ENCODE measurements around the gene GNB3. TPM values are rescaled to one million over a fixed set of nuclear protein-coding genes. Genes with fewer than 3 reads are reported as not detected.

Gene GNB3
- total RNA-seq, 2 experiments from 2014 or later = 0.66 to 0.76 TPM

DNA sequence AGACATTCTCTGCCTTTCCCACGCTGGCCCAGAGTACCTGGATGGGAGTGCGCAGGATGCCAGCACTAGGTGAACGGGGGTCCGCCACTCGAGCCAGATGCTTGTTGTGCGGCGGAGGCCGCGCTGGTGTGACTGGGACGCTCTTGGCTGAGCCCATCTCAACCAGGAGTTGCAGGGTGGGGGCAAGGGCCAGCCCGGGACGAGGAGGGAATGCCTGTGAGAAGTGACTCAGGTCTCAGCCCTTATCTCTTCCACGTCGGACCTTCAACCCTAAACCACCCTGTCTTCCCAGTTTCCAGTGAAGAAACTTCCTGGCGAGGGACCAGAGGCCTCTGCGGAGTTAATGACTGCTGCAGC, 10.0 kb downstream of the GNB3 start:
- ChIA-PET POLR2A (interaction anchor here (0.9 to 4.2 kb wide), 8 partner anchors 10 to 317 kb away, joined by 3 to 65 read pairs (median 19); partner anchors contain the start of genes C12orf57, CD4, GAPDH and RNU7-1), CTCF (interaction anchor here (0.5 to 4.0 kb wide), 23 partner anchors 10 to 312 kb away, joined by 3 to 51 read pairs (median 4); partner anchors contain the start of genes COPS7A, SPSB2, TPI1 and ZNF384)
- Mint-ChIP-seq H3K4me3 (peak overlapping the region; percentile 93), H3K27ac (peak overlapping the region; percentile 99), H3K27me3 (no peaks in the 10 kb centered on the region), H3K9me3 (ENCODE audit: low read depth) (no peaks in the 10 kb centered on the region), H3K4me1 (peaks cover 21% of the 10 kb centered on the region), H3K36me3 (ENCODE audit: low read depth) (peaks cover 50% of the 10 kb centered on the region)
- ATAC-seq (no peak), DNase-seq (no peak)
- intact Hi-C loops (cut with DNase I, micrococcal nuclease) = loop anchor here (1.0 to 5.0 kb wide), 3 partner anchors 23 to 293 kb away; partner anchors contain the start of genes IFFO1 (in 1 of the 2) and SPSB2 (in 1 of the 2)

DNA sequence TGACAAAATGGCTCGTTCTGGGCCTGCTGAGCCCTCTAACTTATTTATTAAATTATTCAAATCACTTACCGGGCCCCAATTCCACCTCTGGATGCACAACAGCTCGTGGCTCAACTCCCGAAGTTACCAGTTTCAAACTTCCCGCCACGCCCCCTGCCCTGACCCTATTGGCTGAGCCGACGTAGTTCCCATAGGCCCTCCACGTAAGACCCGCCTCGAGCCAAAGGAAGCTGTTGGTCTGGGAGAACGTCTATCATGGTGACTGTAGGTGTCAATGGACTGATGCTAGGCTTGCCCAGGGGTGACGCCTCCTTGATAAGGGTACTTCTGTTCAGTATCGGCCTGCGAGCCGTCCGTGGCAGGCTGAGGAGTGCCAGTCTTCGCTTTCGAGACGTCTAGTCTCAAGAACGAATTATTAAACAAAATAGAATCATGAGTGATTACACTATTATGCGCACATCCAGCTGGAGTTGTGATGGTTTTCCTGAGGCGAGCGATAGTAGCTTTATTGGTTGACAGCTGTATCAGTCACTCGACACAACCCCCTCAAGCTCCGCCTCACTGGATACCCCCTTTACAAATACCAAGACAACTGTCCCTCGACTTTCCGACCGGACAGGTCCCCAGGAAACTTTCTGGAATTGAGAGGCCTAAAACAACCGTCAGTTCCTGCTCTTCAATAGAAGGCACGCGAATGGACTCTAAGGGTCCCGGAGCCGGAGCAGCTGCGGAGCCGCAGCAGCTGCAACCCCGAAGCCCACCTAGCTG, 10.6 kb downstream of the GNB3 start, which contains the start of gene CDCA3:
CDCA3 (minus strand) TSS at position 134 of the 768 bp plus-strand sequence. CDS start 334 bp downstream, outside the sequence.
- Mint-ChIP-seq H3K27me3 (no peaks in the 10 kb centered on the region), H3K4me1 (peaks cover 21% of the 10 kb centered on the region), H3K27ac (peak within 1 kb of the TSS; percentile 99), H3K36me3 (ENCODE audit: low read depth) (peaks cover 50% of the 10 kb centered on the region), H3K9me3 (ENCODE audit: low read depth) (no peaks in the 10 kb centered on the region), H3K4me3 (peak within 1 kb of the TSS; percentile 93)
- intact Hi-C loops (cut with DNase I, micrococcal nuclease) = loop anchor here (1.0 to 5.0 kb wide), 3 partner anchors 22 to 294 kb away; partner anchors contain the start of genes IFFO1 (in 1 of the 2) and SPSB2 (in 1 of the 2)
- ChIA-PET CTCF (interaction anchor here (0.5 to 4.0 kb wide), 33 partner anchors 10 to 312 kb away, joined by 3 to 51 read pairs (median 4); partner anchors contain the start of genes COPS7A, MLF2, SPSB2 and TPI1), POLR2A (interaction anchor here (0.6 to 4.2 kb wide), 19 partner anchors 10 to 381 kb away, joined by 3 to 65 read pairs (median 3); partner anchors contain the start of genes C12orf57, CD4, COPS7A and GAPDH)
- ATAC-seq (peak; percentile 60), DNase-seq (peak; percentile 97)

DNA sequence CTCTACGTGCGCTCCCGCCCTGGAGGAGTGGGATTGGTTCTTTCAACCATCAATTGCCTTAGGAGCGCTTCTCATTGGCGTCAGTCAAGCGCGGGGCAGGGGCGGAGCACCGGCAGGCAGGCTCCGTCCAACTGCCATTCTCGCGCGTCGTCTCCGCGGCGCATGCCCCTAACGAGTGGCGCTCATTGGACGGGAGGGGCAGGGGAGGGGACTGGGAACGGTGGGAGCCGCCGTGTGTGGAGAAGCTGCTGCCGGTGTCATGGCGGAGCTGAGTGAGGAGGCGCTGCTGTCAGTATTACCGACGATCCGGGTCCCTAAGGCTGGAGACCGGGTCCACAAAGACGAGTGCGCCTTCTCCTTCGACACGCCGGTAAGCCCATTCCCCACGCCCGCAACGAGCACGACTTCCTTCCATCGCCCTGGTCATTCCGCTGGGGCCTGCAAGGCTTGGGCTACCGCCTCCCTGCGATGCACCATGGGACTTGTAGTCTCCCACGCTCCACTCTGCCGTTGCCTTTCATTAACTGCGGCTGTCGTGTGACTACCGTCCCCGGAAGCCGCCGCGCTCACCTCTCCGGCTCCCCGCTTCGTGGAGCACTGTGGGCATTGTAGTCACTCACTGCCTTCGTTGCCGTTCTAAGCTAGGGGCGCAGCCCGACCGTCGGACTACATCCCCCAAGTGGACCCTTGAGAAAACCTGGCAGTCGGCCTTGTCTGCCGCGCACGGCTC, 11.4 kb downstream of the GNB3 start, which contains the start of gene USP5:
USP5 (plus strand) TSS at position 230 of the 730 bp plus-strand sequence; CDS start at position 260, 30 bp downstream.
- peak within 1 kb of the TSS; percentile 99 for H3K27ac Mint-ChIP-seq
- peak; percentile 99 for DNase-seq
- ATAC-seq = peak; percentile 80
- ChIA-PET POLR2A (interaction anchor here (0.6 to 4.2 kb wide), 19 partner anchors 9 to 382 kb away, joined by 3 to 65 read pairs (median 4); partner anchors contain the start of genes C12orf57, COPS7A, GAPDH and GNB3), CTCF (interaction anchor here (0.6 to 4.0 kb wide), 30 partner anchors 10 to 313 kb away, joined by 3 to 51 read pairs (median 4); partner anchors contain the start of genes COPS7A, MLF2, SPSB2 and TPI1)
- H3K27me3 Mint-ChIP-seq = no peaks in the 10 kb centered on the region
- peak within 1 kb of the TSS; percentile 93 for H3K4me3 Mint-ChIP-seq
- H3K4me1 Mint-ChIP-seq = peaks cover 21% of the 10 kb centered on the region
- intact Hi-C loops (cut with DNase I, micrococcal nuclease) = loop anchor here (1.0 to 5.0 kb wide), 18 partner anchors 15 to 359 kb away; partner anchors contain the start of genes COPS7A (in 2 of the 2), EMG1 (in 2 of the 2), ING4 (in 2 of the 2) and LRRC23 (in 2 of the 2)
- no peaks in the 10 kb centered on the region for H3K9me3 Mint-ChIP-seq (ENCODE audit: low read depth)
- peaks cover 53% of the 10 kb centered on the region for H3K36me3 Mint-ChIP-seq (ENCODE audit: low read depth)

DNA sequence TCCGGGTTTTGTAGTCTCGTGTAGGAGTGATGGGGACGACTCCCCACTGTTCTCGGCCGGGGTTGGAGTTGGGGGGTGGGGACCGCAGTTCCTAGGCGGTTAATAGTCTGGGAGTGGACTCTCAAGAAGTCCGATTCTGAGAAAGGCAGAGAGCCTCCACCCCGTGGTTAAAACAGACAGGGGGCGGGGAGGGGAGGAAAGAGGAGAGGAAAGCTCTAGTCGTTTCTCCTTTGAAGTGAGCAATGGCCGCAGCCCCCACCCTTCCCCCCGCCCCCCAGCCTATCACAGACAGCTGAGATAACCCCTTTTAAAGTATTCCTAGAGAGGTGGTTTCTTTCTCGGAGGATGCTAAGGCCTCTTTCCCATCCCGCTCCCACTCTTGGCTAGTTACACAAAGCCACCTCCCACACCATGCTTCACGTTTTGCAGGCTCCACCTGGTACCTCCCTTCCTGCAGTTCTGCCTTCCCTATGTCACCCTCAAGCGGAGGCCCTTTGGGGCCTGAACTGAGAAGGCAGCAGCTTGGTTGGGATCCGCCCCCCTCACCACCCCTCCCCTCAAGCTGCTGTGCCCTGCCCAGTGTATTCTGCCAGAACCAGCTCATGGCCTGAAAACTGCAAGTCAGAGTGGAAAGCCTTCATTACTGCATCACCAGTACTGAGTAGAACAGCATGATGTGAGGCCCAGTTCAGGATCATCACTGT, 12.1 kb downstream of the GNB3 start:
- intact Hi-C loops (cut with DNase I, micrococcal nuclease) = loop anchor here (1.0 to 5.0 kb wide), 18 partner anchors 14 to 360 kb away; partner anchors contain the start of genes COPS7A (in 2 of the 2), EMG1 (in 2 of the 2), ING4 (in 2 of the 2) and LRRC23 (in 2 of the 2)
- Mint-ChIP-seq H3K4me1 (peaks cover 21% of the 10 kb centered on the region), H3K27me3 (no peaks in the 10 kb centered on the region), H3K36me3 (ENCODE audit: low read depth) (peaks cover 53% of the 10 kb centered on the region), H3K27ac (peak overlapping the region; percentile 99), H3K9me3 (ENCODE audit: low read depth) (no peaks in the 10 kb centered on the region), H3K4me3 (peak overlapping the region; percentile 93)
- ATAC-seq (peak; percentile 14), DNase-seq (peak; percentile 88)
- CTCF ChIA-PET = interaction anchor here (0.7 to 4.0 kb wide), 16 partner anchors 10 to 314 kb away, joined by 3 to 51 read pairs (median 4); partner anchors contain the start of genes COPS7A, SPSB2 and TPI1
- POLR2A ChIA-PET = interaction anchor here (0.5 to 4.2 kb wide), 19 partner anchors 8 to 360 kb away, joined by 3 to 65 read pairs (median 6); partner anchors contain the start of genes C12orf57, COPS7A, GAPDH and GNB3

DNA sequence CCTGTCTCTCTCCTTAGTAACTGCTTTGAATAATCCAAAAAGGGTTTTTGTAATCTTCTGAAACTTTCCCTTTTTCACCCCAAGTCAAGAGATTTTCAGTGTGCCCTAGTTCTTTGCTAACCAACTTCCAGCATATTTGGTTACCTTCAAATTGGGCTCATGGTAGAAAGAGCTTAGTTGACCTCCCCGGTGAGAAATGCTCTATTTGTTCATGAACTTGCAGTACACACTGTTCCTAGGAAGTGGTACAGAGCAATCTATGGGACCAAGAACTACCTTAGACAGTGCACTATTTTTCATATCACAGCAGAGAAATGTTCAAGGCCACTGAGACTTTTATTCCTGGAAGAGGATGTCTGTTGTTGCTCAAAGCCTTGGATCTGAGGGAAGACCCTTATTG, 12.9 kb downstream of the GNB3 start:
- ChIA-PET POLR2A (interaction anchor here (0.6 to 4.2 kb wide), 9 partner anchors 9 to 360 kb away, joined by 3 to 65 read pairs (median 11); partner anchors contain the start of genes C12orf57, COPS7A, MRPL51 and RNU7-1), CTCF (interaction anchor here (0.6 to 4.0 kb wide), 12 partner anchors 11 to 283 kb away, joined by 3 to 51 read pairs (median 4); partner anchors contain the start of genes MLF2, SPSB2 and TPI1)
- Mint-ChIP-seq H3K36me3 (ENCODE audit: low read depth) (peaks cover 56% of the 10 kb centered on the region), H3K9me3 (ENCODE audit: low read depth) (no peaks in the 10 kb centered on the region), H3K27ac (peak overlapping the region; percentile 99), H3K4me1 (peaks cover 21% of the 10 kb centered on the region), H3K27me3 (no peaks in the 10 kb centered on the region), H3K4me3 (peak overlapping the region; percentile 93)
- ATAC-seq (no peak), DNase-seq (no peak)
- intact Hi-C loops (cut with DNase I, micrococcal nuclease) = loop anchor here (1.0 to 5.0 kb wide), 4 partner anchors 14 to 296 kb away; partner anchors contain the start of genes IFFO1 (in 1 of the 2) and TPI1 (in 1 of the 2)

DNA sequence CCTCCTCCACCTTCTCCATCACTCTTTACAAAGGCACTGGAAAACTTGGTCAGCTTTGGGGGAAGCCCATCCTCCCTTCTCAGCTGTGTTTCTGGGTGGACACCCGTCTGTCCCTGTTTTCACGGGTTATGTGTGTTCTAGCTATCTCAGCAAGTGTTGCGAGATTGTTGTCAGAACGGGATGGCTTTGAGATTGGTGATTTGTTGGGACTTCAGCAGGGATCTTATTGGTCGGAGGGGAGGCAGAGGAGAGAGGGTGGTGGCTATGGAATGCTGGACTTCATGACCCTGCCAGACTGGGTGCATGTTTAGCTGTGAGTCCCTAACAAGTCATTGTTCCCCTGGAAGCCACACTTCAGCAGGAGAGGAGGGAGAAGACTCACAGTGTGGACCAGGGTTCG, 13.3 kb downstream of the GNB3 start:
- peaks cover 58% of the 10 kb centered on the region for H3K36me3 Mint-ChIP-seq (ENCODE audit: low read depth)
- ATAC-seq = no peak

DNA sequence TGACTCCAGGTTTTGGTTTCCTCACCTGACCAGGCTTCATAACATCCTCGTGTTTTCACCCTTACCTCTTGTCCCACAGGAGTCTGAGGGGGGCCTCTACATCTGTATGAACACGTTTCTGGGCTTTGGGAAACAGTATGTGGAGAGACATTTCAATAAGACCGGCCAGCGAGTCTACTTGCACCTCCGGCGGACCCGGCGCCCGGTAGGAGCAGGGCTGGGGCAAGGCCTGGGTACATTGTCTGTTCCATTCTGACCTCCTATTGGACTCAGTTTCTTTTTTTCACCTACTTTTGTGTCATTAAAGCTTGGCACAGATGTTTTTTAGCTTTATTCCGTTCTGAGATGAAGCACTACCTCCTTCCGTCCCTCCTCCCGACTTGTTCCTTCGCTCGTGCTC, 14.6 kb downstream of the GNB3 start:
- Mint-ChIP-seq H3K36me3 (ENCODE audit: low read depth) (peaks cover 49% of the 10 kb centered on the region), H3K4me1 (peaks cover 17% of the 10 kb centered on the region), H3K4me3 (no peak overlapping the region), H3K9me3 (ENCODE audit: low read depth) (no peaks in the 10 kb centered on the region), H3K27me3 (no peaks in the 10 kb centered on the region), H3K27ac (no peak overlapping the region)
- intact Hi-C loops (cut with DNase I, micrococcal nuclease) = no loop called here
- POLR2A ChIA-PET = interaction anchor here (0.8 to 1.2 kb wide), 2 partner anchors 131 to 317 kb away, joined by 3 read pairs; partner anchors contain the start of gene COPS7A
- ATAC-seq (no peak), DNase-seq (no peak)
- CTCF ChIA-PET = interaction anchor here (0.6 to 1.0 kb wide), 6 partner anchors 32 to 171 kb away, joined by 3 to 4 read pairs (median 3); no protein-coding TSS in a partner anchor

More for the DNA sequence above, 13.3 kb downstream of the GNB3 start:
- ChIA-PET POLR2A (interaction anchor here (1.8 to 4.2 kb wide), 2 partner anchors 10 to 13 kb away, joined by 6 to 65 read pairs; partner anchors contain the start of gene TPI1), CTCF (interaction anchor here (0.6 to 4.0 kb wide), 7 partner anchors 13 to 284 kb away, joined by 3 to 51 read pairs (median 5); partner anchors contain the start of genes MLF2, SPSB2 and TPI1)
- Mint-ChIP-seq H3K4me3 (no peak overlapping the region), H3K9me3 (ENCODE audit: low read depth) (no peaks in the 10 kb centered on the region), H3K27me3 (no peaks in the 10 kb centered on the region), H3K4me1 (peaks cover 21% of the 10 kb centered on the region), H3K27ac (peak overlapping the region; percentile 99)
- no peak for DNase-seq
- intact Hi-C loops (cut with DNase I, micrococcal nuclease) = loop anchor here (5.0 kb wide), 2 partner anchors 83 to 297 kb away; partner anchors contain the start of gene IFFO1 (in 1 of the 2)

DNA sequence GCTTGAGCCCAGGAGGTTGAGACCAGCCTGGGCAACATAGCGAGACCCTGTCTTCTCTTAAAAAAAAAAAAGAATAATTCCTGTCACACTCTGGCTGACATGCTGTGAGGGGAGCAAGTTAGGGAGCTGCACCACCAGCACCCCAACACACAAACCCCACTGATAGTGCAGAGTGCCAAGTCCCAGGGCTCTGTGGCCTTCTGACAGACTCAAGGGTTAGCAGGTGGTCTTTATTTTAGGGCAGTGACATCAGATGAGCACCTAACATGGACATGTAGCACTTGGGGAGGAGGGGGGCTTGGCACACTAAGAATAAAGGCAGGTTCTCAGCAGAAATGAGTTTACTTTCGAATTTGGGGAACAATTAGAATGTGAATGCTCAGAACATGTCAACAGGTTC, 18.1 kb downstream of the GNB3 start:
- no peak overlapping the region for H3K4me3 Mint-ChIP-seq
- DNase-seq (no peak), ATAC-seq (no peak)
- H3K4me1 Mint-ChIP-seq = peaks cover 5% of the 10 kb centered on the region
- H3K36me3 Mint-ChIP-seq (ENCODE audit: low read depth) = peaks cover 67% of the 10 kb centered on the region
- no peaks in the 10 kb centered on the region for H3K9me3 Mint-ChIP-seq (ENCODE audit: low read depth)
- no peak overlapping the region for H3K27ac Mint-ChIP-seq
- ChIA-PET POLR2A (interaction anchor here (0.7 kb wide), 1 partner anchor 483 kb away, joined by 10 read pairs; no protein-coding TSS in a partner anchor), CTCF (interaction anchor here (0.9 to 1.6 kb wide), 2 partner anchors 13 to 23 kb away, joined by 3 to 4 read pairs; no protein-coding TSS in a partner anchor)
- H3K27me3 Mint-ChIP-seq = no peaks in the 10 kb centered on the region
- intact Hi-C loops (cut with DNase I, micrococcal nuclease) = no loop called here

DNA sequence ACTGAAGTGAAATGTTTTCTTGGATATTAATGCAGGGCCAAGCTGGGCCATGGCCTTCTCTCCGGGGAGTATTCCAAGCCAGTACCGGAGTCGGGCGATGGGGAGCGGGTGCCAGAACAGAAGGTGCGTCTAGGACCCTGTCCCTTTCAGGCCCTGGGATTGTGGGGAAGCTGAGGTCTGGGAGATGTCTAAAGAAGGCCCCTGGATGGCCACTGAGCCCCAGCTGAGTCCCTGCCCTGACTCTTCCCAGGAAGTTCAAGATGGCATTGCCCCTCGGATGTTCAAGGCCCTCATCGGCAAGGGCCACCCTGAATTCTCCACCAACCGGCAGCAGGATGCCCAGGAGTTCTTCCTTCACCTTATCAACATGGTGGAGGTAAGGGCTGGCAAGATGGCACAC, 19.4 kb downstream of the GNB3 start:
- intact Hi-C loops (cut with DNase I, micrococcal nuclease) = no loop called here
- Mint-ChIP-seq H3K4me3 (no peak overlapping the region), H3K27ac (no peak overlapping the region), H3K9me3 (ENCODE audit: low read depth) (no peaks in the 10 kb centered on the region), H3K27me3 (no peaks in the 10 kb centered on the region), H3K36me3 (ENCODE audit: low read depth) (peaks cover 67% of the 10 kb centered on the region), H3K4me1 (no peaks in the 10 kb centered on the region)
- ATAC-seq (no peak), DNase-seq (no peak)
- ChIA-PET POLR2A (interaction anchor here (0.5 to 0.7 kb wide), 2 partner anchors 16 to 27 kb away, joined by 3 to 7 read pairs; no protein-coding TSS in a partner anchor), CTCF (interaction anchor here (2.3 kb wide), 1 partner anchor 9 kb away, joined by 9 read pairs; no protein-coding TSS in a partner anchor)
